ENCODE results near the gene PWWP2B.
"Not testable (repeated sequence)": the region's sequence is repeated elsewhere in the genome, so short reads cannot be mapped to it uniquely, and the experiment has no call there.

Gene PWWP2B

DNA sequence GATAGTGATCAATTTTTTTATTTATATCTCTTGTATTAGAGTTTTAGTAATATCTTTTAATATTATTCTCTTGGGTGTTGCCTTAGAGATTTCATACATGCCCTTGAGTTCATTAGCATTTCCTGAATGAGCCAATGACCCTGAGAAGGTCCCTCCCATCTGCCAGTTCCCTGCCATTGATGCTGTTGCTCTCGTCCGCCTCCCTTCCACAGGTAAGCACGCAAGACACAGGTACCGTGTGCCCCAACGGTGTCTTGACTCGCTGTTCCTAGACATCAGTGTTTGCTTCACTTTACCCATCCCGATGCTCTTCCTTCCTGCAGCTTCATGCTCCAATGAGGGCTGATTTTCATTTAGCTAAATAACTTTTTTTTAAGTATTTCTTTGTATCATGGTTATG, 19.7 kb upstream of the PWWP2B start:
- no peak for DNase-seq (ENCODE audit: low read depth)
- TF ChIP-seq, protein P1, sequence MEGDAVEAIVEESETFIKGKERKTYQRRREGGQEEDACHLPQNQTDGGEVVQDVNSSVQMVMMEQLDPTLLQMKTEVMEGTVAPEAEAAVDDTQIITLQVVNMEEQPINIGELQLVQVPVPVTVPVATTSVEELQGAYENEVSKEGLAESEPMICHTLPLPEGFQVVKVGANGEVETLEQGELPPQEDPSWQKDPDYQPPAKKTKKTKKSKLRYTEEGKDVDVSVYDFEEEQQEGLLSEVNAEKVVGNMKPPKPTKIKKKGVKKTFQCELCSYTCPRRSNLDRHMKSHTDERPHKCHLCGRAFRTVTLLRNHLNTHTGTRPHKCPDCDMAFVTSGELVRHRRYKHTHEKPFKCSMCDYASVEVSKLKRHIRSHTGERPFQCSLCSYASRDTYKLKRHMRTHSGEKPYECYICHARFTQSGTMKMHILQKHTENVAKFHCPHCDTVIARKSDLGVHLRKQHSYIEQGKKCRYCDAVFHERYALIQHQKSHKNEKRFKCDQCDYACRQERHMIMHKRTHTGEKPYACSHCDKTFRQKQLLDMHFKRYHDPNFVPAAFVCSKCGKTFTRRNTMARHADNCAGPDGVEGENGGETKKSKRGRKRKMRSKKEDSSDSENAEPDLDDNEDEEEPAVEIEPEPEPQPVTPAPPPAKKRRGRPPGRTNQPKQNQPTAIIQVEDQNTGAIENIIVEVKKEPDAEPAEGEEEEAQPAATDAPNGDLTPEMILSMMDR (IDR thresholded peaks at IDR 0.05; ENCODE audit: control insufficient read depth, insufficient read depth, low read depth, low read length, missing control alignments) = no peak

DNA sequence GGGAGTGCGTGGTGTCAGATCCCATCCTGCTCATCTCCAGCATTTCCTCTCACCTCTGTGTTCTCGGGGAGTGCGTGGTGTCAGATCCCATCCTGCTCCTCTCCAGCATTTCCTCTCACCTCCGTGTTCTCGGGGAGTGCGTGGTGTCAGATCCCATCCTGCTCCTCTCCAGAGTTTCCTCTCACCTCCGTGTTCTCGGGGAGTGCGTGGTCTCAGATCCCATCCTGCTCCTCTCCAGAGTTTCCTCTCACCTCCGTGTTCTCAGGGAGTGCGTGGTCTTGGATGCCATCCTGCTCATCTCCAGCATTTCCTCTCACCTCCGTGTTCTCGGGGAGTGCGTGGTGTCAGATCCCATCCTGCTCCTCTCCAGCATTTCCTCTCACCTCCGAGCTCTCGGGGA, 18.0 kb upstream of the PWWP2B start:
- H3K4me3 ChIP-seq (ENCODE audit: control insufficient read depth, low read depth, low read length); DNase-seq (ENCODE audit: low read depth): not testable (repeated sequence)

More for the DNA sequence above, 19.7 kb upstream of the PWWP2B start:
- H3K4me3 ChIP-seq (ENCODE audit: control insufficient read depth, low read depth, low read length) = no peak overlapping the region

DNA sequence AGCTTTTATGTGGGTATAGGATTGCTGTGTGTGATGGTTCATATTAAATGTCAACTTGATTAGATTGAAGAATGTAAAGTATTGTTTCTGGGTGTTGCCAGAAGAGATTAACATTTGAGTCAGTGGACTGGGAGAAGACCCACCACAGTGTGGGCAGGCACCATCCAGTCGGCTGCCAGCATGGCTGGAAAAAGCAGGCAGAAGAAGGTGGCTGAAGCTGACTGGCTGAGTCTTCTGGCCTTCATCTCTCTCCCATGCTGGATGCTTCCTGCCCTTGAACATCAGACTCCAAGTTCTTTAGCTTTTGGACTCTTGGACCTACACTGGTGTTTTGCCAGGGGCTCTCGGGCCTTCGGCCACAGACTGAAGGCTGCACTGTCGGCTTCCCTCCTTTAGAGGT, 16.0 kb upstream of the PWWP2B start:
- not testable (repeated sequence) for DNase-seq (ENCODE audit: low read depth); H3K4me3 ChIP-seq (ENCODE audit: control insufficient read depth, low read depth, low read length)

DNA sequence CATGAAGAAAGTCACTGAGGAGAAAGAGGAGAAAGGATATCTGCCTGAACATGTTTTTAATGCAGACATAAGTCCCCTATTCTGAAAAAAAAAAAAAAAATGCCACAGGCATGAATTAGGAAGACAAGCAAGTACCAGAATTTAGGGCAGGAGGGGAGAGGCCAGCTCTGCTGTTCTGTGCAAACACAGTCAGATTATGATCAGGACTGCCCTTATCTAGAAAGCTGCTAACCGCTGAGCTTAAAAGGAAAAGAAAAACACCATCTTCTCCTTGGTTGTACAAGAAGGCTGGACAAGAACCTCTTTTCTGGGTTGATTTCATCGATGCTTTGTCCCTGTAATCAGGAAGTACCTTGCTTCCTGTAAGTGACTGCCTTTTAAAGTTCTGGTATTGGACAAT, 15.3 kb upstream of the PWWP2B start:
- TF ChIP-seq, protein P1 (IDR thresholded peaks at IDR 0.05; ENCODE audit: control insufficient read depth, insufficient read depth, low read depth, low read length, missing control alignments) = no peak
- DNase-seq (ENCODE audit: low read depth) = no peak

DNA sequence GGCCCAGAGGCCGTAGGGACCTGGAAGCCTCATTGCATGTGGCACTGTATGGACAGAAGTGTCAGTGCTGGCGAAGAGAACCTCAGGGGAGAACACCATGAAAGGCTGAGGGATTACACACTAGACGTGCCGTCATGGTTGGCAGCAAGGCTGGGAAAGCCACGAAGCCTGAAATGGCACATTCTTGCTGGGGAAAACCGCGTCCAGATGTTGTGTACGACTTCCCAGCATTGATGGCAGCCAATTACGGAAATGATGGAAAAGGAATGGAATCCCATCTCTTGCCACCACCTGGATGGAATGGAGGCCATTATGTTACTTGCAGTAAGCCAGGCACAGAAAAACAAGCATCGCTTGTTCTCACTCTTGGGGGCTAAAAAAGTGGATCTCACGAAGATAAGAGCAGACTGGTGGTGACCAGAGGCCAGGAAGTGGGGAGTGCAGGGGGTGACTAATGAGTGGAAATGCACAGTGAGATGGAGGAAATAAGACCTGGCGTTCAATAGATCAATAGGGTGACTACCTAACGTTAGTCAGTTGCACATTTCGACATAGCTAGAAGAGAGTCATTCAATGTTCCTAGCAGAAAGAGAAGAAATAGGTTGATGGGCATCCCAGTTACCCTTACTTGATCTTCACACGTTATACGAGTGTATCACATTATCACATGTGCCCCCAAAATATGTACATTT, 14.6 kb upstream of the PWWP2B start:
- TF ChIP-seq, protein P1 (IDR thresholded peaks at IDR 0.05; ENCODE audit: control insufficient read depth, insufficient read depth, low read depth, low read length, missing control alignments) = no peak
- peak; percentile 75 for DNase-seq (ENCODE audit: low read depth)
- H3K4me3 ChIP-seq (ENCODE audit: control insufficient read depth, low read depth, low read length) = no peak overlapping the region

More for the DNA sequence above, 15.3 kb upstream of the PWWP2B start:
- H3K4me3 ChIP-seq (ENCODE audit: control insufficient read depth, low read depth, low read length) = no peak overlapping the region

- DNase-seq (ENCODE audit: low read depth) = no peak
Observed at GRCh38 chr10:132383101-132383500, 13.9 kb upstream of the PWWP2B start.

GRCh38 chr10:132383751-132384196, 13.2 kb upstream of the PWWP2B start:
- TF ChIP-seq, protein P1 (IDR thresholded peaks at IDR 0.05; ENCODE audit: control insufficient read depth, insufficient read depth, low read depth, low read length, missing control alignments) = no peak
- no peak overlapping the region for H3K4me3 ChIP-seq (ENCODE audit: control insufficient read depth, low read depth, low read length)
- no peak for DNase-seq (ENCODE audit: low read depth)

More at GRCh38 chr10:132383101-132383500, 13.9 kb upstream of the PWWP2B start:
- no peak overlapping the region for H3K4me3 ChIP-seq (ENCODE audit: control insufficient read depth, low read depth, low read length)
- TF ChIP-seq, protein P1 (IDR thresholded peaks at IDR 0.05; ENCODE audit: control insufficient read depth, insufficient read depth, low read depth, low read length, missing control alignments) = no peak
